ENCODE data around the gene COQ6.
A peak's percentile ranks its signal among the peaks of the same experiment; 100 is the strongest.
"Not testable (repeated sequence)": the region's sequence is repeated elsewhere in the genome, so short reads cannot be mapped to it uniquely, and the experiment has no call there.

COQ6 gene

DNA sequence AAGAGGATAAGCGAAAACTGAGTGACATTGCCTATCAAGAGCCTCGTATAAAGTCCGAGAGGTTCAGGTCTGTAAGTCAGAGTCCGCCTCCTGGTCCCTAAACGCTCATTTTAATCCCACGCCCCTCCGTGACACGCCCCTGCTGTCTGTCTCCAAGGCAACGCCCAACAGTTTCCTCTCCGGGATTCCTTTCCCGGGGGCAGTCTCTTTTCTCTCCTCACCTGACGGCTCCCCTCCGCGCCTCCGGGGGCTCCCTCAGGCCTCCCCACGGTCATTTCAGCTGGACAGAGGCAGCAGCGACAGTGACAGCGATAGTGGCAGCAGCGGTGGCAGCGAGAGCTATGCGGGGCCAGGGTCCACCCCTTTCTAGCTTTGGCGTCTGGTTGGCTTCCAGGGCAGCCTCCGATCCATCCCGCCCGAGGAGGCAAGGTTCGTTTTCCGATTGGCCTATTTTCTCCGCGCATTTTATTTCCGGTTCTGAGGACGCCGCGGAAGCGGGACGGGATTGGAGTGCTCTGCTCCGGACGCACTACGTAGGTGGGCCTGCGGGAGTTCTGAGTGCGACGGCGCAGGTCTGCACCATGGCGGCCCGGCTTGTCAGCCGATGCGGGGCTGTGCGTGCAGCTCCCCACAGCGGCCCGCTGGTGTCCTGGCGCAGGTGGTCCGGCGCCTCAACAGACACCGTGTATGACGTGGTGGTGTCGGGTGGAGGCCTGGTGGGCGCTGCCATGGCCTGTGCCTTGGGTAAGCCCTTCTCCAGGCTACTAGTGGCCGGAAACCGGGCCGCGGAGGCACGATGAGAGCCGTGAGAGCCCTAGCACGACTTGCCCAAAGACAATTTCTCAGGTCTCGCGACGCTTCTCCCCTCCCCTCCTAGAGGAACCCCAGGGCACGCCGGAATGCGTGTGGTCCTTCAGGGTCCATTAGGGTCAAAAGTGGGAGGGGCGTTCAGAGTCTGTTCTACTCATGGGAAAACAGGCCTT, at the start of gene COQ6, which contains the start of gene FAM161B:
Gene COQ6, plus strand, starts transcription at position 551 of the 983 bp plus-strand sequence. Its CDS starts 31 bp downstream, at position 582.
Gene FAM161B, minus strand, starts transcription at position 343 of the 983 bp plus-strand sequence. Its CDS starts 68 bp downstream, at position 275.
- Mint-ChIP-seq H3K36me3 (ENCODE audit: low read depth) (peaks cover 20% of the 10 kb centered on the region), H3K4me3 (peak within 1 kb of the TSS; percentile 94 to 100 (median 97)), H3K27ac (peak within 1 kb of the TSS; percentile 71 to 96 (median 94)), H3K9me3 (no peaks in the 10 kb centered on the region), H3K27me3 (ENCODE audit: low read depth) (no peaks in the 10 kb centered on the region), H3K4me1 (peaks cover 3% of the 10 kb centered on the region)
- TF ChIP-seq, protein P1, sequence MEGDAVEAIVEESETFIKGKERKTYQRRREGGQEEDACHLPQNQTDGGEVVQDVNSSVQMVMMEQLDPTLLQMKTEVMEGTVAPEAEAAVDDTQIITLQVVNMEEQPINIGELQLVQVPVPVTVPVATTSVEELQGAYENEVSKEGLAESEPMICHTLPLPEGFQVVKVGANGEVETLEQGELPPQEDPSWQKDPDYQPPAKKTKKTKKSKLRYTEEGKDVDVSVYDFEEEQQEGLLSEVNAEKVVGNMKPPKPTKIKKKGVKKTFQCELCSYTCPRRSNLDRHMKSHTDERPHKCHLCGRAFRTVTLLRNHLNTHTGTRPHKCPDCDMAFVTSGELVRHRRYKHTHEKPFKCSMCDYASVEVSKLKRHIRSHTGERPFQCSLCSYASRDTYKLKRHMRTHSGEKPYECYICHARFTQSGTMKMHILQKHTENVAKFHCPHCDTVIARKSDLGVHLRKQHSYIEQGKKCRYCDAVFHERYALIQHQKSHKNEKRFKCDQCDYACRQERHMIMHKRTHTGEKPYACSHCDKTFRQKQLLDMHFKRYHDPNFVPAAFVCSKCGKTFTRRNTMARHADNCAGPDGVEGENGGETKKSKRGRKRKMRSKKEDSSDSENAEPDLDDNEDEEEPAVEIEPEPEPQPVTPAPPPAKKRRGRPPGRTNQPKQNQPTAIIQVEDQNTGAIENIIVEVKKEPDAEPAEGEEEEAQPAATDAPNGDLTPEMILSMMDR (IDR thresholded peaks at IDR 0.05; ENCODE audit: unreplicated experiment in 3 of 3) = peak in 2 of 3 experiments; percentile 19 to 23

DNA sequence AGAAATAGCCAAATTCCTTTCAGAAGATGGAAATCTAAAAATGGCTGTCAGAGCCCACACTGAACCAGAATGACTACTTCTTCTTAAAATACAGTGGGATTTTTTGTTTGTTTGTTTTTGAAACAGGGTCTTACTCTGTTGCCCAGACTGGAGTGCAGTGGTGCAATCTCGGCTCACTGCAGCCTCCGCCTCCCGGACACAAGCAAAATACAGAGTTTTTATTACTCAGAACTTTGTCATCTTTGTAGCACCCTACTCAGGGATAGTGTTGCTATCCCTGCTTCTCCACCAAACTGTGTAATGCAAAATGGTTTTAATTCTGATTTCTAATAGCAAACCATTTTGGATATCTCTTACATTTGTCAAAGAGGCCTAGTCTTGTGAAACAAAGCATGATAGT, 47.1 kb upstream of the COQ6 start:
- H3K36me3 Mint-ChIP-seq (ENCODE audit: low read depth) = peaks cover 46% of the 10 kb centered on the region
- TF ChIP-seq, protein P1 (IDR thresholded peaks at IDR 0.05; ENCODE audit: unreplicated experiment in 3 of 3) = no peak
- H3K4me1 Mint-ChIP-seq = no peaks in the 10 kb centered on the region
- H3K27me3 Mint-ChIP-seq (ENCODE audit: low read depth) = no peaks in the 10 kb centered on the region
- no peak overlapping the region for H3K27ac Mint-ChIP-seq
- H3K9me3 Mint-ChIP-seq = no peaks in the 10 kb centered on the region
- H3K4me3 Mint-ChIP-seq = no peak overlapping the region

DNA sequence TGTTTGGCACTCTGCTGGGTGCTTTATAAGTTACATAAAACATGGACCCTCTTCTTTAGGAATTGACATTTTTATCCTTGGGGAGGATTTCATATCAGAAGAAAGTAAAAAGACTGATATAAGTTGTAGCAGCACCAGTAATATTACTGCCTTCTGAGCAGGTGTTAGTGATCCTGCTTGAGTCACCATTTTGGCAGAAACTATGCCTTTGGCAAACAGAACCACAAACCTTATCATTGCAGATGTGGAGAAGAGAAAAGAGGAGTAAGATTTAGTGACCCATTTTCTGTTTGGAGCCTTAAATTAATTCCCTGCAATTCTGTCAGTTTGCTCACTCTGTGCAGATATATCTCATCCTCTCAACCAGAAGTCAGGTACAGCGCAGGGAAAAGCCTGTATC, 40.4 kb upstream of the COQ6 start:
- H3K36me3 Mint-ChIP-seq (ENCODE audit: low read depth) = peaks cover 83% of the 10 kb centered on the region
- H3K27me3 Mint-ChIP-seq (ENCODE audit: low read depth) = no peaks in the 10 kb centered on the region
- TF ChIP-seq, protein P1 (IDR thresholded peaks at IDR 0.05; ENCODE audit: unreplicated experiment in 3 of 3) = no peak
- H3K27ac Mint-ChIP-seq = peak overlapping the region in 2 of 3 experiments; percentile 7 to 13
- H3K4me1 Mint-ChIP-seq = no peaks in the 10 kb centered on the region
- H3K9me3 Mint-ChIP-seq = peaks cover 3% of the 10 kb centered on the region
- no peak overlapping the region for H3K4me3 Mint-ChIP-seq

DNA sequence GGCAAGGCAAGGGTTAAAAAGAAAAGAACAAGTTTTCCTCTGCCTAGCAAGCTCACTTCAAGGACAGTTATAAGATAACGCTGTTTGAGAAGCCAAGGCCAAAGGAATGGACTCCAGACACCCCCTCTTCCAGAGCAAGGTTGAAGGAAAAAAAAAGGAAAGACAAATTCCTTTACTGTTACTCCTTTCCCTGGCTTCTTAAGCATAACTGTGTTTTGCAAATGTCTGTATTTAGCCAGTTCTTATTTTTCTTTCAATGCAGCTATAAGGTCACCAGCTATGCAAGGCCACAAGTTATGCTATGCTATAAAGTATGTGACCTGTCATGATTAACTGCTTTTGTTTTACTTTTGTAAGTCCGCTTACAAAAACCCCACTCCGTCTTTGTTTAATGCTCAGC, 36.8 kb upstream of the COQ6 start:
- H3K4me3 Mint-ChIP-seq = no peak overlapping the region
- H3K27ac Mint-ChIP-seq = peak overlapping the region in 1 of 3 experiments; percentile 55
- peaks cover 3% of the 10 kb centered on the region for H3K9me3 Mint-ChIP-seq
- TF ChIP-seq, protein P1 (IDR thresholded peaks at IDR 0.05; ENCODE audit: unreplicated experiment in 3 of 3) = no peak
- peaks cover 74% of the 10 kb centered on the region for H3K36me3 Mint-ChIP-seq (ENCODE audit: low read depth)
- no peaks in the 10 kb centered on the region for H3K27me3 Mint-ChIP-seq (ENCODE audit: low read depth)
- H3K4me1 Mint-ChIP-seq = no peaks in the 10 kb centered on the region

DNA sequence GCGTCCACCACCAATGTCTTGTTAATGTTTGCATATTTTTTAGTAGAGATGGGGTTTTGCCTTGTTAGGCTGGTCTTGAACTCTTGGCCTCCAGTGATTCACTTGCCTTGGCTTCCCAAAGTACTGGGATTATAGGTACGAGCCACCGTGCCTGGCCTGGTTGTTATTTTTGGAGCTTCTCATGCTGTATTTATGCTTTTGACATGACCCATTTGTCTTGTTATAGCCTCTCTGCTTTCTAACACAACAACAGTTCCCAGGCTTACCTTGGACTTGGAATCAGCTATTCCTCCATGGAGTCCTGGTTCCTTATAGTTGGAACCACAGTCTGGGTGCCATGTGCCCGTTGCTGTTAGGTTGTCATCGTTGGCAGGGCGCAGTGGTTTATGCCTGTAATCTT, 33.8 kb upstream of the COQ6 start:
- Mint-ChIP-seq H3K27ac (no peak overlapping the region), H3K9me3 (peaks cover 3% of the 10 kb centered on the region), H3K36me3 (ENCODE audit: low read depth) (peaks cover 66% of the 10 kb centered on the region), H3K4me3 (no peak overlapping the region), H3K4me1 (no peaks in the 10 kb centered on the region), H3K27me3 (ENCODE audit: low read depth) (no peaks in the 10 kb centered on the region)
- TF ChIP-seq, protein P1 (IDR thresholded peaks at IDR 0.05; ENCODE audit: unreplicated experiment in 3 of 3) = no peak

DNA sequence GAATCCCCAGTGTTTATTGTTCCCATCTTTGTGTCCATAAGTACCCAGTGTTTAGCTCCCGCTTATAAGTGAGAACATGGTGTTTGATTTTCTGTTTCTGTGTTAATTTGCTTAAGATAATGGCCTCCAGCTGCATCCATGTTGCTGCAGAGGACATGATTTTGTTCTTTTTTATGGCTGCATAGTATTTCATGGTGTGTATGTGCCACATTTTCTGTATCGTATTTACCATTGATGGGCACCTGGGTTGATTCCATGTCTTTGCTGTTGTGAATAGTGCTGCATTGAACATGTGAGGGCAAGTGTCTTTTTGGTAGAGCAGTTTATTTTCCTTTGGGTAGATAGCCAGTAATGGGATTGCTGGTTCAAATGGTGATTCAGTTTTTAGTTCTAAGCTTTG, 30.6 kb upstream of the COQ6 start:
- peaks cover 60% of the 10 kb centered on the region for H3K36me3 Mint-ChIP-seq (ENCODE audit: low read depth)
- H3K27me3 Mint-ChIP-seq (ENCODE audit: low read depth); H3K27ac Mint-ChIP-seq; H3K9me3 Mint-ChIP-seq; H3K4me1 Mint-ChIP-seq; H3K4me3 Mint-ChIP-seq: not testable (repeated sequence)

Measured in nephron (organoid).